HFFc6 (cell line): ENCODE results near the gene SORBS2. TPM values are rescaled to one million over a fixed set of nuclear protein-coding genes. Genes with fewer than 3 reads are reported as not detected.

Experiments used
- DNase-seq: peaks from one replicate; pipeline ENCODE4 v3.0.0-alpha.2; 2018
- H3K27ac Mint-ChIP-seq: 2 replicates; pipeline ENCODE4 v1.8.0; 2020; ENCODE audit warnings: mild to moderate bottlenecking, mixed read lengths
- H3K27me3 Mint-ChIP-seq: 2 replicates; pipeline ENCODE4 v1.8.0; 2021; ENCODE audit warnings: mild to moderate bottlenecking, moderate library complexity, mixed read lengths; ENCODE audit not compliant: insufficient read depth
- H3K36me3 Mint-ChIP-seq: 2 replicates; pipeline ENCODE4 v1.8.0; 2021; ENCODE audit warnings: low read depth, mixed read lengths
- H3K4me1 Mint-ChIP-seq: 2 replicates; pipeline ENCODE4 v1.8.0; 2020; ENCODE audit warnings: low read depth, mixed read lengths
- H3K4me3 Mint-ChIP-seq: 2 replicates; pipeline ENCODE4 v1.8.0; 2020; ENCODE audit warnings: mild to moderate bottlenecking, moderate library complexity, mixed read lengths
- H3K9me3 Mint-ChIP-seq: 2 replicates; pipeline ENCODE4 v1.8.0; 2020; ENCODE audit warnings: mild to moderate bottlenecking, mixed read lengths
- CTCF ChIP-seq: fragments of 200-600 bp; sonication (generic); IDR thresholded peaks from 2 replicates; pipeline ENCODE4 v1.5.0; 2021; ENCODE audit warnings: antibody characterized with exemption, mild to moderate bottlenecking
- total RNA-seq, 6 experiments: library from RNA; stranded (reverse); fragmentation: NEBNext Ultra II Directional; extraction: Animal tissue kit (Norgen Biotek cat#: 25700); gene quantifications; 2 replicates in 1 of 6; 3 replicates in 5 of 6; pipeline ENCODE4 v1.2.3, GENCODE V29; 2021

The SORBS2 gene
- total RNA-seq, 6 experiments from 2014 or later: 0.48 to 3.6 (median 0.72) TPM

- H3K36me3 Mint-ChIP-seq: no peaks in the 10 kb centered on the region
- no peak for DNase-seq
Measured at GRCh38 chr4:185576962-185577950, 234.7 kb downstream of the SORBS2 start.

GRCh38 chr4:185576314-185576961 is 235.6 kb downstream of the SORBS2 start:
- DNase-seq: no peak

More at GRCh38 chr4:185576962-185577950, 234.7 kb downstream of the SORBS2 start:
- peaks cover 12% of the 10 kb centered on the region for H3K4me1 Mint-ChIP-seq
- H3K27me3 Mint-ChIP-seq: peaks cover 5% of the 10 kb centered on the region
- H3K9me3 Mint-ChIP-seq: no peaks in the 10 kb centered on the region
- H3K27ac Mint-ChIP-seq: no peak overlapping the region
- H3K4me3 Mint-ChIP-seq: no peak overlapping the region
- TF ChIP-seq CTCF: no peak

GRCh38 chr4:185573651-185574199 is 238.3 kb downstream of the SORBS2 start:
- TF ChIP-seq CTCF: no peak
- Mint-ChIP-seq H3K27ac (peak overlapping the region; percentile 95), H3K27me3 (peaks cover 3% of the 10 kb centered on the region), H3K4me1 (peaks cover 12% of the 10 kb centered on the region), H3K36me3 (no peaks in the 10 kb centered on the region), H3K4me3 (peak overlapping the region; percentile 77), H3K9me3 (no peaks in the 10 kb centered on the region)
- peak; percentile 81 for DNase-seq

More at GRCh38 chr4:185576314-185576961, 235.6 kb downstream of the SORBS2 start:
- no peaks in the 10 kb centered on the region for H3K9me3 Mint-ChIP-seq
- no peak overlapping the region for H3K4me3 Mint-ChIP-seq
- TF ChIP-seq CTCF: no peak
- H3K27ac Mint-ChIP-seq: no peak overlapping the region
- H3K36me3 Mint-ChIP-seq: no peaks in the 10 kb centered on the region
- H3K4me1 Mint-ChIP-seq: peaks cover 12% of the 10 kb centered on the region
- H3K27me3 Mint-ChIP-seq: peaks cover 5% of the 10 kb centered on the region

GRCh38 chr4:185570727-185571126 is 241.3 kb downstream of the SORBS2 start:
- TF ChIP-seq CTCF: no peak
- H3K27me3 Mint-ChIP-seq: no peaks in the 10 kb centered on the region
- H3K36me3 Mint-ChIP-seq: no peaks in the 10 kb centered on the region
- no peak overlapping the region for H3K4me3 Mint-ChIP-seq
- H3K9me3 Mint-ChIP-seq: no peaks in the 10 kb centered on the region
- no peak for DNase-seq
- no peak overlapping the region for H3K27ac Mint-ChIP-seq
- peaks cover 32% of the 10 kb centered on the region for H3K4me1 Mint-ChIP-seq
